ENCODE data around the gene RAB36.

Gene RAB36

DNA sequence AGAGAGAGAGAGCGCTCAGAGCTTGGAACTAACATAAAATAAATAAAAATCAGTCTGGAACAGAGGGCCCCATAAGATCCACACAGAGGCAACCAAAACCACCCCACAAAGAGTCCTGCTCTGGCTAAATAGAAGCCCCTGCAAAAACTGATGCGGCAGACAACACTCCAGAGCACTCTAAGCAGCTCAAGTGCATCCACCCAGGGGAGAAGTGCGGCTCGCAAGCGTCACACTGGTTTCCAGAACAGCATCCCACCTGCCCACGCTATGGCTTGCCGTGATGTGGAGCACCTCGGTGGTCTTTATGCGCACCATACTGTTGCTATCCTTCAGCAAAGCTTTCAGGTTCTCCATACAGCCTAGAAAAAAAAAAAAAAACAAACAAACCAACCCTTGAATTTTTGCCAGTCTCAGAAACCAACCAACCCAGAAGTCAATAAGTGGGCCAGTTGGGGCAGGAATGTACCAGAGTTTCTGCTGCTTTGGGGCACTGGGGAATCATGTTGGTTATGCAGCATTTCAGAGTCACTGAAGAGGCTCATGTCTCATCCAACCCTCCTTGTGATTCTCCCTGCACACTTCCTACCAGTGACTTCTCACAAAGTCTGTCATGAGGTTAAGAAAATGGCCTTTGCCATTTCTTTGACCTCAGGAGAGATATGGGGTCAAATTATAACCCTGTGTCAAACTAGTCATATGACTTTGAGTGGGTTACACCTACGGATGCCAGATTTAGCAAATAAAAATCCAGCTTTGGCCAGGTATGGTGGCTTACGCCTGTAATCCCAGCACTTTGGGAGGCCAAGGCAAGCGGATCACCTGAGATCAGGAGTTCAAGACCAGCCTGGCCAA lies 6.5 kb upstream of the RAB36 start:
- DNase-seq: no peak

DNA sequence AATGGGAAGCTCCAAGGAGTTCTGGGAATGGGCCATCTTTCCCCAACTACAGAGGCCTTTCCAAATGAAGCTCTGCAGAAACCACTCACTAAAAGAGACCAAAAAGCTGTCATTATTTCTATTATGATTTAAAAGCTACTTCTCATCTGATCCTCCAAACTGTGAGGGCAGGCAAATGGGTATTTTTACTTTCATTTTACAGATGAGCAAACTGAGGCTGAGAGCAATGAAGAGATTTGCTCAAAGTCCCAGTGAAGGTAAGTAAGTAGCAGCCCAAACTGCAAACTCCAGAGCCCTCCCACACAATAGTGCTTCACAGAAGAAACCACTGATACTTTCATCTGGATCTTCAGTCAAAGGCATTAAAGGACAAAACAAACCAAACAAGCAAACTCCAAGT lies 4.9 kb upstream of the RAB36 start:
- DNase-seq: no peak

DNA sequence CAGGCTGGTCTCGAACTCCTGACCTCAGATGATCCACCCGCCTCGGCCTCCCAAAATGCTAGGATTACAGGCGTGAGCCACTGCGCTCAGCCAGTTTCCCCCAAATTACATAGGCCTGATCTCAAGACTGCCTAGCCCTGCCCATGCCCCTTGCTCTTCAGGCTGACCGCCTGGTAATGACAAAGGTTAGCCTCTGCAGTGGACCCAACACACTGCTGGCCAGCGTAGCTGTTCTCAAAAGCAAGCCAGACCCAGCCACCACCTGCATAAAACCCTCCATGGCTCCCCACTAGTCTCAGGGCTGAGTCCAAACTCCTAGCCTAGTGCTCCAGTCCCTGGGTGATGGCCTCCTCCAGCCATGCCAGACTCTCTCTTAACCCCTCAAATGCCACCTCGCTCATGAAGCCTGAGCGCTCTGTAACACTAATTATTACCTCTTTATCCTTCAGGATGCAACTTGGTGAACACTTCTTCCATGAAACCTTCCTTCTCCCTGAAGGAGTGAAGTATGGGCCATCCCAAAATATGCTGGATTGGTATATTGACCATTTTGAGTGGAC lies 2.7 kb upstream of the RAB36 start:
- no peak for DNase-seq

DNA sequence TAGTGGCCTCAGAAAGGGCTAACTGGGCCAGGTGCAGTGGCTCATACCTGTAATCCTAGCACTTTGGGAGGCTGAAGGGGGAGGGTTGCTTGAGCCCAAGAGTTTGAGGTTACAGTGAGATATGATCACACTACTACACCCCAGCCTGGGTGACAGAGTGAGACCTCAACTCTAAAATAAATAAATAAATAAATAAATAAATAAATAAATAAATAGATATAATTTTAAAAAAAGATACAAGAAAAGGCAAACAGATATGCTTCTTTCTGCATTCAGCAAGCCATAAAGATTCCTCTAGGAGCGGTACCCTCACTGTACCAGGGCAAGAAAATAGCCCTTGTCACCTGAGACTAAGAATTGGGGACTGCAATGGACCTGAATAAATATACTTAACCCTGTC lies 2.2 kb upstream of the RAB36 start:
- DNase-seq: no peak

DNA sequence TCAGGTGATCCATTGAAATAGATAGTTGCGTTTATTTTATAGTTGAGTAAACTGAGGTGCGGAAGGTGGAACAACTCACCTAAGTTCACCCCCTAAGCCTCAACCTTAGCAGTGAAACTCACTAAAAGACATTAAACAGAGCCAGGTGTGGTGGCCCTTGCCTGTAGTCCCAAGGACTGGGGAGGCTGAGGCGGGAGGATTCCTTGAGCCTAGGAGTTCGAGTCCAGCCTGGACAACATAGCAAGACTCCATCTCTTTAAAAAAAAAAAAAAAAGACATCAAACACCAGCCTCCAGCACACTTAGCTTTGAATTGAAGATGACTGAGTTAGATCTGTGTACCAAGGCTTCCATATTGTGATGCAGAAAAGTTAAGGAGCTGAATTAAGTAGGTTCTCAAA lies 845 bp upstream of the RAB36 start:
- no peak for DNase-seq

DNA sequence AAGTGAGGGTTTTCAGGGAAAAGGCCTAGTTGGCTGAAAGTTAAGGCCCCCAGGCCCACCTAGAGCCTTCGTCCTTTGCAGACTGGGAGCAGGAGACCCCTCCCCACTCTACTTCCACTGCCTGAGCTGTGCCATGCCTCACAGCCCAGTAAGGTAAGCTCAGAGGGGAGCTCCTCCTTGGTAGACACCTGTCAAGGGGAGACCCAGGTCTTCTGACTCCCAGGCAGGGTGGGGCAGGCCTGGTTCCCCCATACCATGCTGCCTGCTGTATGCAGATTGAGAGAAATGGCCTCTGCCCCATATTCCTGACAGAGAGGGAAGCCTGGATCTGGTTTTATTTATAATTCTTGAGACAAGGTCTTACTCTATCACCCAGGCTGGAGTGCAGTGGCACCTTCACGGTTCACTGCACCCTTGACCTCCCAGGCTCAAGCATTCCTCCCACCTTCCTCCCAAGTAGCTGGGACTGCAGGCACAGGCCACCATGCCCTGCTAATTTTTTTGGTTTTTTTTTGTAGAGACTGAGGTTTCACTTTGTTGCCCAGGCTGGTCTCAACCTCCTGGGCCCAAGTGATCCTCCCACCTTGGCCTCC lies 697 bp downstream of the RAB36 start:
- no peak for DNase-seq

DNA sequence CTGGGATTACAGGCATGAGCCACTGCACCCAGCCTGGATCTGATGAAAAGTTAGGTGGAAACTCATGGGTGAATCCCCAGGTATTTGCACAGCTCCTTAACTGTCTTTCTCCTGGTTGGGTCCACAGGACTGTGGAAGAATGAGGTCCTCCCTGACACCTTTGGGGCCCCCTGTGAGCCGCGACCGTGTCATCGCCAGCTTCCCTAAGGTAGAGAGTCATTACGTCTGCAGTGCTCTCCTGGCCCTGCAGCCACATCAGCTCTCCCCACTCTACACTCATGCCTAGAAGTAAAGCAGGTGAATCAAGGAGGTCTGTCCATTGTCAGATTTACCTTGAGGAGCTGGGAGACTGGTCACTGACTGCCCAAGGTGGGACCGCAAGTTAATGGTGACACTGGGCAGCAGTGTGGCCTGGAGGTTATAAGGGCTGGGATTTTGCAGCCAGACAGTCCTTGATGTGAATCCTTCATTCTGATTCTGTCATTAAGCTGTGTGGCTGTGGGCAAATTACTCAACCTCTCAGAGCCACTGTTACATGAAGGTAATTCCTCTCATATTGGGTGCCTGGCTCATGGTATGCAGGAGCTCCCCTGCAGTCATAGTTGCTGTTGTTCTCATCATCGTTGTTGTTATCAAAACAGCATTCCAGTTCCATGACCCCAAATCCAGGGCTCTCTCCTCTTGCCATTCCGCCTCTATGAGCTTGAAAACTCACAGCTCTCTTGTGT lies 1.4 kb downstream of the RAB36 start:
- DNase-seq: peak; percentile 24

DNA sequence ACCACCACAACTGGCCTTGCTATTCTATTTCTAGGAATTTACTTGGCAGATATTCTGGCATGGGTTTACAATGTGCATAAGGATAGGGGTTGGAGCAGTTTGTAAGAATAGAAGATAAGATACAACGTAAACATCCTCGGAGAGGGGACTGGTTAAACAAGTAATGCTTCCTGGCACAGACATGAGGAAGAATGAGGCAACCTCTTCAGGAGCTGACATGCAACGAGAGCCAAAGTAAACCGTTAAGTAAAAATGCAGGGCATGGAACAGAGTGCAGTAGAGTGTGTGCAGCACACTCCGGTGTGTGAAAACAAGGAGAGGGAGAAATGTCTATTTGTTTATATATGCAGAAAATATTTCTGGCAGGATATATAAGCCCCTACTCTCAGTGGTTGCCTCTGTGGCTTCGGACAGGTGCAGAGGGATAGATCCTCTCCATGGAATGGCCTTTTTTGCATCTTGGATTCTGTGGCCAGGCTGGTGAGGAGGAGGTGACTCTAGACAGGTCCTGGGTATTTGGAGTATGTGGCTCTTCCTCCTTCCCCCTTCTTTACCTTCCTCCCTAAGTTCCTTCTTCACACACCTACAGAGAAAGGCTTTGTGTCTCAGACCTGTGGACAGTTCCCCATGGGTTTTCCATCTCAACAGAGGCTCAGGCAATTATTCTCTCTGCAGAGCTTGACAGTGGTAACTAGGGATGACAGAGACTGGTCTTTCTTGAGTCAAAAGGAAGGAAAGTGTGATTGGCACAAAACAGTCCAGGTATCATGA lies 2.5 kb downstream of the RAB36 start:
- DNase-seq: no peak

DNA sequence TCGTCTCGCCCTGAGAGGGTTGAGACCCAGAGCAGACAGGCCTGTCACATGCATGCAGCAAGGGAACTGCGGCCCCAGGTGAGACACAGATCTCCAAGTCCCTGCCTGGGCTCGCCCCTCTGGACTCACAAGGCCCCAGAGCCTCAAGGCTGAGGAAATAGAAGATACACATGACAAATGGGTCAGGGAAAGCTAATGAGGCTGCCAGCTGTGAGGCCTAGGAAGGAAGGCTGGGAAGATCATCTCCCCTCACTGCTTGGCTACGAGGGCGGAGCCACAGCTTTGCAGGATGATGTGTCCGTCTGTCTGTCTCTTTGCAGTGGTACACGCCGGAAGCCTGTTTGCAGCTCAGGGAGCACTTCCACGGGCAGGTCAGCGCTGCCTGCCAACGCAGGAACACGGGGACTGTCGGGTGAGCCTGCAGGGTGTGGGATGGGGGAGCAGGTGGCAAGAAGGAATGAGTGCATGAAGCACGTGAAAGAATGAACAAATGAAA lies 4.5 kb downstream of the RAB36 start:
- no peak for DNase-seq

DNA sequence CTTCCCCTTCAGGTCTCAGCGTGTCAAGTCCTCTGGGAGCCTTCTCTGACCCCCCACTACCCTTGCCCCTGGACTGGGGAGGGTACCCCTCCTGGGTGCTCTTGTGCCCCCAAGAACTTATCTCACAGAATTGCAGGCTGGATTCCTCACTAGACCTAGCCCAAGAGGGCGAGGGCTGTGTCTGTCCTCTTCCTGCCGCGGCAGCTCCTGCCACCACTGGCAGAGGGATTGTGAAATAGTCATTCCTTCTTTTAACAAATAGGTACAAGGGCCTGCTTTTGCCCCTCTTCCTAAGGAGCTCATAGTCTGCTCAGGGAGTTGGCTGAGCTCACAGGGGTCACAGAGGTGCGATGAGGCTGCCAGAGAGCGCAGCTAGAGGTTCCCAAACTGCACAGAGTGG lies 5.5 kb downstream of the RAB36 start:
- DNase-seq: no peak

DNA sequence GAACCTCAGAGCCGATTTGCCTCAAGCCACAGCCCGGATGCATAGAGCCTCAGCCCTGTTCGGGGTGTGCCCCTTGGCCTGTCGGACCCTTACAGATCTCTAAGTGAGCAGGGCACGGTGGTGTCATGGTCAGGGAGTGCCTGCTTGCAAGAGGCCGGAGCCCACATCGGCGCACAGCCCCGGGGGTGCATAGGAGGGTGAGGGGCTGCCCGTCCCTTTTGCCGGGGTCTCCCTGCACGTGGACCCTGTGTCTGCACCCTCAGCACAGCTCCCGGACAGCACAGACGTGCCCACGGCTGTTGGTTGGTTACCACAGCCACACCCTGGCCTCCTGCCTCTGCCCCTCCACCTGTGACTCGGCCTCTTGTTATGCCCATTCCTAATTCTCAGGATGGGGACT lies 6.5 kb downstream of the RAB36 start:
- peak; percentile 21 for DNase-seq

DNA sequence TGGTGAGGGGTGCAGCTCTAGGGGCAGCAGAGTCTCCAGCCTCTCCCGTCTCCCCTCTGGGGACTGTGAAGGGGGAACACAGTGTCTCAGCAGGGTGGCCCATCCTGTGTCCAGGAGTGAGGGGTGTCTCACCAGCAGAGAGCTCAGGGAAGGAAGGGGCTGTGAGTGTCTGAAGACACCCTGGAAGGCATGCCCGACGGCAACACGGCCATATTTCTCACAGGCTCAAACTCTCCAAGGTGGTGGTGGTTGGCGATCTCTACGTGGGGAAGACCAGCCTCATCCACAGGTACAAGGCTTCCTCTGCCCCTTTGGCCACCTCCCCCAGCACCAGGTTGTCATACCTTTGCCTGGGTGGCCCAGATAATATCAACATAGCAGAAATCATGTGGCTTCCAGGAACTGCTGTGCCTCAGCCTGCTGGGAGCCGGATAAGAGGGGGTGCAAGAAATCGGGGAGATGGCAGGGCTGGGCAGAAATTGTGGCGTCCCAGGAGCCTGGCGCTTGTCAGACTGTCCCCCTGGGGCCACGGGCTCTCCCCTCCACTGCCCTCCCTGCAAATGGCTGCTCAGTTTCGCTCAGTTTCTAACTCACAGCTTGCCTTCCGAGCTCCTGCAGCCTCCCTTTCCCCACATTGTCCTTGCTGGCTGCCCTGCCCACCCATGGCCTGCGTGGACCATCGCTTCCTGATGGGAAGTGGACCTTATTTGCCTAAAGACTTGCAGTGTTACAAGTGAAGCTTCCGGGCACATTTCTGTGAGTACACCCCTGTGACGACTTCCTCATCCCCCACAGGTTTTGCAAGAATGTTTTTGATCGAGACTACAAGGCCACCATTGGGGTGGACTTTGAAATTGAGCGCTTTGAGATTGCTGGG lies 7.2 kb downstream of the RAB36 start:
- DNase-seq: no peak

DNA sequence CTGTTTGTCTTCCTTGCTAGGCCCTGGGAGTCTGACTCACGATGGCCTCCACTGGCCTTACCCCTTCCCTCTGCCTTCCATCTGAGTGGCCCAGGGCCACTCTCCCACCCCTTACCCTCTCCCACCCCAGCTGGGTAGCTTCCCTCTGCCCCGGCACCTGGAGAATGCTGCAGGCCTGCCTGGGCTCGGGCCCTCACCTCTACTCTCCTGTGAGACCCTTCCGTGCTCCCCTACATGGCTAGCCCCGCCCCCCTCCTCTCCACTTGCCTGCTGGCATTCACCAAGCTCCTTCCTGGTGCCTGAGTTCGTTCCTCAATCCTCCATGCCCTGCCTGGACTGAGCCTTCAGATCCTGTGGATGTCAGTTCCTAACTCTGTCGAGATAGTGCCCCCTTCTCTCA lies 8.7 kb downstream of the RAB36 start:
- DNase-seq: no peak

DNA sequence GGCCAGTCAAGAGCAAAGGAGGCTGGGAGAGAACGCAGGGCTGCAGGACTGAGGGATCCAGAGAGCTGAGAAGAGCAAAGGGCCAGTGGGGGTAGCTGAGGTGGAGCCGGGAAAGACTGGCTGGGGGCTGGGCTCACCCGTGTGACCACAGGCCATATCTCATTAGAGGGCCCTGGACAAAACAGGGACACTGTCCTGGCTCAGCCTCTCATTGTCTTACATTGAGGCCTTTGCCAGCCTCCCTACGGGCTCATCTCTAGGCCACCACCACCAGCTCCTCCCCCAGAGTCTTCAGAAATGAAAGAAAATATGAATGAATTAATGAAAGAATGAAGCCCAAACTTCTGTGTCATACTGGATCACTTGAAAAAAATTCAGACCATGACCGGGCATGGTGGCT lies 9.2 kb downstream of the RAB36 start:
- no peak for DNase-seq

DNA sequence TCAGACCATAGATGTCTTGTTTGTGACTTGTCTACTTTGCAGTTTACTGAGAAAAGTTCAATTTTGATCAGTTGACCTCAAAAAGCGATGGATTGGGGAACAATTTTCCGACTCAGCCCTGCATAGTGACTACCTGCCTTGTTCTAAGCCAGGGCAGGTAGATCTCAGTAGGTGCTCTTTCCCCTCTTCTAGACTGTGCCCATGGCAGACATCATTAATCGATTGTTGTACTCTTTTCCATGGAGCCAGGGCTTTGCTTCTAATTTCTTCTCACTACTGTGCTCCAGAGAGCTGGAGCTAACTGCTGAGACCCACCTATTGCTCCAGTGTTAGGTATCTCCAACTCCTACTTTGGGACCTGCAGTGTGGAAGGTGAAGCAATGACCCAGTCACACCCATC lies 9.9 kb downstream of the RAB36 start:
- no peak for DNase-seq

DNA sequence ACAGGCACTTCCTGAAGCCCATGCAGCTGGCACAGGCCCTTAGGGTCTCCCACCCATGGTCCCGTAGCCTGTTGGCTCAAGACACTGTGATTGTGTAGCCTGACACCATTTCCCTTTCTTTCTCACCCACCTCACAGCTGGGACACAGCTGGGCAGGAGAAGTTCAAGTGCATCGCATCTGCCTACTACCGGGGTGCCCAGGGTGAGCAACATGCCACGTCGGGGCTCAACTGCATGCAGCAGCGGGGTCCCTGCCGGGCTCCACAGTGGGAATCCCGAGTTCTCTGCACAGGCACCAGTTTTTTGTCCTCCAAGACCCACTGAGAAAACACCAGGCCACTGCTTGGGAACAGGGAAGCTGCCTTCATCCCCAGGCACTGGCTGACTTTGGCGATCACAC lies 10.6 kb downstream of the RAB36 start:
- no peak for DNase-seq

DNA sequence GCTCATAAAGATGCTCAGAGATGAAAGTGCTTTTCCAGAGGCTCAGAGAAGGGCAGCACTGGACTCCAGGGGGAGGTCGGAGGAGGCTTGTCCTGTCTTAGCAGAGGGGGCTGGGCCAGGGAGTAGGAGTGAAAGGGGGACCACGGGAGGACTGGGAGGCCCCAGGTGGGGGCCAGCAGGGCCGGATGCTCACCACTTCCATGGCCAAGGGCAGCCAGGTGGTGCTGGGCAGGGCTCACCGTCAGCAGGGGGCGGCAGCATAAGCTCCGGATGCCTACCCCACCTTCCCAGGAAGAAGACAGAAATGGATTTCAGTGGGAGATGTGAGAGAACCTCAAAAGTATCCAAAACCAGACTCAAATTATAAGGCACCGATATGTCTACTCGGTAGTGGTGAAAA lies 11.0 kb downstream of the RAB36 start:
- DNase-seq: no peak

DNA sequence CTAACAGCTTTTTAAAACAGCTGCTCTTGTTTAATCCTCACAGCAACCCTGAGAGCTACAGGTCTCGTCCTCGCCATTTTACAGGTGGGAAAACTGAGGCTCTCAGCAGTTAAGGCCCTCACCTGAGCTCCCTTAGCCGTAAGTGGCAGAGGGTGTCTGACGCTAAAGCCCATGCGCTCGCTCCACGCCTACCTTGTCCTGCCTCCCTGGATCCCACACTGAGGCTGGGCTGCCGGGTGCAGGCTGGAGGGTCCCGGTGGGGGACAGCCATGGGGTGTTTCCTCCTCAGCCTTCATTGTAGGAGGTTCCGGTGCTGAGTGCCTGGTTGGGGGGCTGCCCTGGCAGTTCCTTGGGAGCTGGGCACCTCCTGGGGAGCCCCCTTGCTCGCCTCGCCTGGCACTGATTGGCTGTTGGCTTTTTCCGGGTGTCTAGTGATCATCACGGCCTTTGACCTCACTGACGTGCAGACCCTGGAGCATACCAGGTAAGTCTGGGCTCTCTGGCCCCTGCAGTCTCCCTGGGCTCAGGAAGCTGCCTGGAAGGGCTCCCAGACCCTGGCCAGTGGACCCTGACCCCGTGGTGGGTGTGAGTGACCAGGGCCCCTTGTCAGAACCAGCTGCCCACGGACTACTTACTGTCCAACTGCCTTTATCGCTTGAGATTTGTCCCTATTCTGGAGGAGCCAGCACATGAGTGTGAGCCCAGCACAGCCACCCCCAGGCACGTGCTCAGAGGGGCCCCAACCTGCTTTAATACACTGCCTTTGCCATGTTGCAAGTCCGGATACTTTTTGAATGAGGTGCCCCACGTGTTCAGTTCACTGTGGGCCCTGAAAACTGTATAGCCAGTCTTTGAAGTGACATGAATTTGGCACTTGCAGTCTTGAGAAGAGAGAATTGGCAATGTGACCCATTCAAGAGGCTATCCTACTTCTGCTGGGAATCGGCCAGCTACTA lies 12.6 kb downstream of the RAB36 start:
- no peak for DNase-seq

DNA sequence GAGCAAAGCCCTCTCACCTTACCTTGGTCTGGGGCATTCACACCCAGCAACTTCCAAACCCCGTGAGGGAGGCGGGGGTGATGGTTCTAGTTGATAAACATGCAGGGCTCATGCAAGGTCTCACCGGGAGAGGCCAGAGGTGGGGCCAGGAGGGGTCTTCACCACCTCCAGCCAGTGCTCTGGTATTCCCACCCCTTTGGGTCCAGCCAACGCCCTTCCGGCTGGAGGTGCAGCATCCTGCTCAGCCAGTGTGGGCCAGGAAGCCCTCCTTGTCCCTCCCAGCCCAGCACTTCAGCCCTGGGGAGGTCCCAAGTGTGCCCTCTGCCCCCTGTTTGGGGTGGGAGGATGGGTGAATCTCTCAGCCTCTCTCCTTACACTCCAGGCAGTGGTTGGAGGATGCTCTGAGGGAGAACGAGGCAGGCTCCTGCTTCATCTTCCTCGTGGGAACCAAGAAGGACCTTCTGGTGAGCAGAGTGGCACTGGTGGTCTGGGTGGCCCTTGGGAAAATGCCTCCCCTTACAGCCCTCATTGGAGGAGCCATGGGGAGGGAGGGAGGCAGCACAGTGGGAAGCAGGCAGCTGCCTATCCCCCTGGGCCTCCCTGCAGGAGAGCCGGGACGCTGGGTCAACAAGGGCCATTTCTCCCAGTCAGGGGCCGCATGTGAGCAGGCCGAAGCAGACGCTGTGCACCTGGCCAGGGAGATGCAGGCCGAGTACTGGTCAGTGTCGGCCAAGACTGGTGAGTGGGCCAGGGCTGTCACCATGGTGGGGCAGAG lies 13.4 kb downstream of the RAB36 start:
- DNase-seq: no peak

DNA sequence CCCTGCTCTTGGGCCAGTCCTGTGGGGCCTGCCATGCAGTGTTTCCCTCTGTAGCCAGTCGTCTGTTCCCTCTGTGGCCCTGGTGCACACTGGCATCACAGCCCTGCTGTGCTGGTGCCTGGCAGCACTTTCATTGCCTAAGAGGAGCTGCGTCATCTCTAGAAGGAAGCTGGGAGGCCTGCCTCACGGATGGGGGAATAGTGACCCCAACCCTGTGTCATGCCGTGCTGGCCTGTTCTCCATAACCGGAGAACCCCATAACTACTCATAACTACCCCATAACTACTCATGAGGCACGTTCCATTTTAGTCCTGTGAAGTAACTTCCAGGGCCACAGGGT lies 14.0 kb downstream of the RAB36 start:
- no peak for DNase-seq
